GM19397 (cell line): ENCODE results near the gene DSC3.
"Not testable (repeated sequence)": the region's sequence is repeated elsewhere in the genome, so short reads cannot be mapped to it uniquely, and the experiment has no call there.

ENCODE experiments used
- ATAC-seq: cut with Tn5 transposase; IDR thresholded peaks from one replicate; pipeline ENCODE4 v1.9.1; 2021; ENCODE audit warnings: mild to moderate bottlenecking, moderate library complexity; ENCODE audit not compliant: unreplicated experiment

The DSC3 gene

DNA sequence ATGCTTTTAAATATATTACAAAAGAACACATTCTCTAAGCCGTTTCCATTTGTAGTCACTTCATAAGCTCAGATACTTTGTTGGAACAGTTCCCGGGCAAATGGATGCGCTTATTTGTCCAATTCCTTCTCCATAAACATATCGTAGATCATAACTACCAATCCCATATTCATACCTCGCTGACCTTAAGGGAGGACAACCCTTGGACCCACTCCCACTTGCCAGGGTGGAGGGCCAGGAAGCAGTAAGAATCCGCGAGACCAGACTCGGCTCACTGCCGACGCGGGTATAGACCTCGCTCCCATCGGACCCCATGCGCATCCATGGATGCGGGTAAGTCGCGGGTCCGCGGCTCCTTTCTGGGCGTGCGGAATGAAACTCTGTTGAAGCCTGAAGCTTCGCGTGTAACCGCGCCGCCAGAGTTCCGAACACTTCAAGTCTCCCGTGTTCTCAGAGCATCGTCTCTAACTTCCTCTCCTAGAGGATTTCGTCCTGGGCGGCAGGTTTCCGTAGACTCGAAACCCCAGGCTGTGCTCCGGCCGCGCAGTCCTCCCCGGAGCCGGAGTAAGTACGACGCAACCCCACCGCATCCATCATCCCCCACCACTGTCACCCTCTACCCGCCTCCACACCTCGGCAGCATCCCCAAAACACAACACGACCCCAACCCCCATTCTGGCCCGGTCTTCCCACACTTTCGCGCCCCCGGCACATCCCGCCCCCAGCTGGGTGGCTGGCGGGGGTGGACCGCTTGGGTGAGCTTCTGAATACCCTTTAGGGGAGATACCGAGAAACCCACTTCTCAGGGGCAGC lies 1.1 kb downstream of the DSC3 start:
- no peak for ATAC-seq

DNA sequence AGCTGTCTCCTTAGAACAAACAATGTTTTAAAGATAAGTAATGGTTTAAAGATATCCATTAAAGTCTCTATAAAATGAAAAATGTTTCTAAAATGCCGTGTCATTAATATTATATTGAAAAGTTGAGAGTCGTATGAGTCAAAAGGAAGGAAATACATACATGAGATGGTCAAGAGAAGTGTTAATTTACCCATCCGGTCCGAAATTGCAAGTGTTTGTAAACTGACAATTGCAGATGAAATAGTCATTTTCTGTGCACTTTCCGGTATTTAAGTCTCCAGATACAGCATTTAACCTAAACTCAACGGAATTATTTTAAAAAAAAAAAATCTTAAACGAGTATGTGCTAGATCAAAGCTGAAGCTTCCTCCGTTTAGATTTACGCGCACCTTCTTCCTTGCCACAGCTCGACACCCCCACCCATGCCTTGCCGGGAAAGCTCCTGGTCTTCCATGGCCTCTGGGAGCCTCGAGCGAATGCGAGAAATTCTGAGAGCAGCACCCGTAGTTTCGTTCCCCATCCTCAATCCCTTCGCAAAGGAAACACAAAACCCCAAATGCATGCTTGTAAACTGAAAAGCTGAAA lies 1.8 kb downstream of the DSC3 start:
- no peak for ATAC-seq

DNA sequence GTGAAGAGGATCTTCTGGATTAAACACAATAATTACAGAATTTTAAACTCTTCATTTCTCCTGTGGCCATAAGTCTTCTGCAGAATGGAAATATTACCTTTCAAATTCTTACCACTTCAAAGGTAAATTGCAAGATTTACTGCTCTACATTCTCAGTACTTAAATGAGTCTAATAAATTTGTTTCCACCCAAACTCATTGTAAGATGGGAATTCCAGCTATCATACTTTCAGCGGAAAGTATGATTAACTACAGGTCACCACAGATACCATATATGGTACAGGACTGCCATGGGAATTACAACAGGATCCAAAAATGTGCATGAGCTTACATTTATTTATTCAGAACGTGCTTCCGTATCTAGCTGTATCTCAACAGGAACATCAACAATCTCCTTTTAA lies 3.1 kb downstream of the DSC3 start:
- no peak for ATAC-seq

DNA sequence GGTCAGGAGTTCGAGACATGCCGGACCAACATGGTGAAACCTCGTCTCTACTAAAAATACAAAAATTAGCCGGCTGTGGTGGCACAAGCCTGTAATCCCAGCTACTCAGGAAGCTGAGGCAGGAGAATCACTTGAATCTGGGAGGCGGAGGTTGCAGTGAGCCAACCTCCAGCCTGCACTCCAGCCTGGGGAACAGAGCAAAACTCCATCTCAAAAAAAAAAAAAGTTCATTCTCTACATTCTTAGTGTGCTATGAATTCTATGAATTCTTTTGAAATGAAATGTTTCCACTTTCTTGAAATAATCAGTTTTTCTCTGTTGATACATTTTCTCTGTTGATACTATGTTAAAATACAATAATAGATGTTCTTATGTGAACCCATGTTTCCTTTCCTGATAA lies 4.9 kb downstream of the DSC3 start:
- not testable (repeated sequence) for ATAC-seq

DNA sequence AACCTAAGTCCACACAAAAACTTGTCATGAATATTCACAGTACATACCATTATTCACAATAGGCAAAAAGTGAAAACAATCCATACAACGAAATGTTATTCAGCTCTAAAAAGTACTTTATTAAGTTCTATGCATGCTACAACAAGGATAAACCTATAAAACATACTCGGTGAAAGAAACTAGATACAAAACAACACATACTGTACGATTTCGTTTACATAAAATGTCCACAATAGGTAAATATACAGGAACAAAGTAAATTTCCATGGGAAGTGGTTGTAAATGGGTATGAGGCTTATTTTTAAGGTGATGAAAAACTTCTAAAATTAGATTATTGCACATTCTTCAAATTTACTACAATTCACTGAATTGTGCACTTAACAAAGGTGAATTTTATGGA lies 8.0 kb downstream of the DSC3 start:
- ATAC-seq: no peak

DNA sequence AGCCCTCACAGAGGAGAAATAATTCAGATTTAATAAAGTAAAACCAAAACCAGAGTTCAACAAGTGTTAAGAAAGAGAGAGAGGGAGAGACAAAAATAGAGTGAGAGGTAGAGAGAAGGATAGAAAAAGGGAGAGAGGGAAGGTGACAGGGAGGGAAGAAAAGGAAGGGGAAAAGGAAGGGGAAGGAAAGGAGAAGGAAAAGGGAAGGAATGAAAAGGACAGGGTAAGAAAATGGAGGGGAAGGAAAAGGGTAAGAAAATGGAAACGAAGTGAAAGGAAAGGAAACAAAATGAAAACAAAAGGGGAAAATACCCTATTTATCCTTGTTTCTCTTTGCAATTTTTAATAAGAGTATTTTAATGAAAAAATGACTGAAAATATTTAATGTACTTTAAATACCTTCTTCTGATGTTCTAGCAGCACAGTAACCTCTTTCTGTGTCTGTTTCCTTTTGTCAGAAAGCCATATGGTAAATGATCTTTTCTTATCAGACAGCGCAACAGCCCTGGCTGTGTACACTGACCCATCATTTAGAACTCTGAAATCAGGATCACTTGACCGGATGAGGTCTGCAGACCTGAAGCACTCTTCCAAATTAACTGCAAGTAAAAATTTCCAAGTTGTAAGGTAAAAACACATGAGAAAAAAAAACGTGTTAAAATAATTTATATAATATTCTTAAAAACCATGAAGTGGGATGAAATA lies 11.8 kb downstream of the DSC3 start:
- no peak for ATAC-seq

DNA sequence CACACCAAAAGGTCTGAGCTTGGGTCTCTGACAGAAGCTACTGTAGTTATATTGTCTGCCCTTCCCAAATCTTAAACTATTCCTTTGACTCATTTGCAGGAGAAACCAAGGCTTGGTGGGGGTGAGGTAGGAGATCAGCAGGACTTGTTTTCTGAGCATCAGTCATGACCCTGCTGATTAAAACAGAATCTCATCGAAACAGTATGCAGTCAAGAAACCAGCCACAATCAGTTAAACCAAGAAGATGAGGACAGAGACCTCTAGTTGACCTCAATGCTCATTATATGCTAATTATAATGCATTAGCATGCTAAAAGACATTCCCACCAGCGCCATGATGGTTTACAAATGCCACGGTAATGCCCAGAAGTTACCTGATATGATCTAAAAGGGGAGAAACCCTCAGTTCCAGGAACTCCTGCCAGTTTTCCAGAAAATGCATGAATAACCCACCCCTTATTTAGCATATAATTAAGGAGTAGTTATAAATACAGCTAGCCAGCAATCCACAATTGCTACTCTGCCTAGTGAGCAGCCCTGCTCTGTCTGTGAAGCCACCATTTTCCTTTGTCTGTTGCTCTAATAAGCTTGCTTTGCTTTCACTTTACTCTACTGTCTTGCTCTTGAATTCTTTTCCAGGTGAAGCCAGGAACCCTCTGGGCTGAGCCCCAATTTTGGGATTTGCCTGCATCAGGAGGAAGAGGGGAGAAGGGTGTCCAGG lies 26.7 kb downstream of the DSC3 start:
- no peak for ATAC-seq

DNA sequence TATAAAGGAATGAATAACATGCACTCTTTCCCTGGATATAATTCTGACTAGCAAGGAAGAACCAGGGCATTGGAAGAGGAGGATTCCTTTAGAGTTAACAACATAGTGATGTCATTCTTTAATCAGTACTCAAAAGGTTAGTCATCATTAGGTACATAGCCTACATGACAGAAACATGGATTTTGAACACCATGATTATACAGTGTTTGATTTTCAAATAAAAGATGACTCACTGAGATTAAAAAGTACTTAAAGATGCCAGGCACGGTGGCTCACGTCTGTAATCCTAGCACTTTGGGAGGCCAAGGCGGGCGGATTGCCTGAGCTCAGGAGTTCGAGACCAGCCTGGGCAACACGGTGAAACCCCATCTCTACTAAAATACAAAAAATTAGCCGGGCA lies 31.1 kb downstream of the DSC3 start:
- not testable (repeated sequence) for ATAC-seq

DNA sequence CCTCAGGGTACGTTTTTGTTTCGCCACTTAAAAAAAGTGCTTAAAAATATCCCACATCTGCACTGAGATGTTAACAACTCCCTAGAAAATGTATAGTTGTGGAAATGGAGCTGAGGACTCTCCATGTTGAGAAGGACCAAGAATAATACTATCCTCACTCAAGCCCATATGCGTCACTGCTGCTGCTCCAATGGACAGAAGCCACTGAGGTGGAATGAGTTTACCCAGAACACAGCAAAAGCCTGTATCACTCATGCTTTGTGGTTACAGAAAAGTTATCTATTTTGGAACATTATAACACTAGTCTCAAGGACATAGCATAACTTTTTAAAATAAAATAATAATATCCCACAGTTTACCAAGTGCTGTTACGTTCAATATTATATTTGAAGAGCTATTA lies 31.9 kb downstream of the DSC3 start:
- no peak for ATAC-seq

DNA sequence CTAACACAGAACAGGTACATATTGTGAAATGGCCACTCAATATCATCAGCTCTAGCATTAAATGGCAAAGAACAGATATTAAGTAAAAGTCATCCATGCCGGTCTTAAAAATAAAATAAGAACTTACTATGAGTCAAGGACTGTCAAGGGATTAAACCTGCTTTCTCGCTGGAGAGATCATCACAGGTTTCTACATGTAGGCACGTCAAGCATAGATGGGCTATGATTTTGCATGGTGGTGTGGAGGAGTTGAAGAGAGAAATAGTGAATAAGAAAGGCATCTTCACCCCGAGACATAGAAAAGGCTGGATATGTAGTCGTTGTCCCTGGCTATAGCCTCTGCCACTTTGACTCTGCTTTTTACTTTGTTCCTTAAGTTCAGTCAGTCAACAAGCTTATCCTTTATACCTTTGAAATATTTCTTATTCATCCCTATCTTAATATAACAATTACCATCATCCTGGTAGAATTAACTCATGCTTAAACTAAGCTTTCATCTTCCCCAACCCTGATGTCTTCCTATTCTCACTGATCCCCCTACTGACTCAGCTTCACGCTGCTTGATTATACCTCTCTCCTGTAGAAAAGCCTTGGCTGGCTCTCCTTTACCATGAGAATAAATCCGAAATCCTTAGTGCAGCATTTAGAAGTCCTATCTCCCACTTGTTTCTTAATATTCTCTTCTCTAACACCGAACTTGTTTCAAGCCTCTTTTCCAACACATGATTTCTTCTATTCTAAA lies 42.5 kb downstream of the DSC3 start:
- ATAC-seq: no peak

DNA sequence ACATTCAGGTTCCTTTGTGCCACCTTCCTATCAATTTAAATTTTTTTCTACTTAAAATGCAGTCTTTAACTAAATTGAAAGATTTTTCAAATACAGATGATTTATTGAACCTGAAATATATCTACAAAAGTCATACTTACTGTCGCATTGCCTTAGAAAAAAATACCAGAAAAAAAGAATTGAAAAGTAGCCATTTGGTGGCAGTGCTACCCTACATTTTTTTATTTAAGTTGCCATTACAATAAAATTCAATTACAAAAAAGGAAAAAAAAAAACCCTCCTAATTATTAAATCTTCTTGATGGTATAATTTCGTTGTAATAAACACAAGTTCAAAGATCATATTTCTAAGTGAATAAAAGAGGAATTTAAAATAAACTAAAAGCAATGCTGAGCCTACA lies 43.4 kb downstream of the DSC3 start:
- ATAC-seq: no peak

DNA sequence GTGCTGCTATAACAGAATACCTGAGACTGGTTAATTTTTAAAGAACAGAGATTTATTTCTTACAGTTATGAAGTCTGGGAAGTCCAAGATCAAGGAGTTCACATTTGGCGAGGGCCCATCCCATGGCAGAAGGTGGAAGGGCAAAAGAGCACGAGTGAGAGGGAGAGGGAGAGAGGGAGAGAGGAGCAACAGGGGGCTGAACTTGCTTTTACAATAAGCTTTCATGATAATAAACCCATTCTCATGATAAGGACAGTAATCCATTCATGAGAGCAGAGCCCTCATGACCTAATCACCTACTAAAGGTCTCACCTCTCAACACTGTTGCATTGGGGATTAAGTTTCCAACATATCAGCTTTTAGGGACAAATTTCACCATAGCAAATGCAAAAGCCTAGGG lies 45.3 kb downstream of the DSC3 start:
- ATAC-seq: no peak

DNA sequence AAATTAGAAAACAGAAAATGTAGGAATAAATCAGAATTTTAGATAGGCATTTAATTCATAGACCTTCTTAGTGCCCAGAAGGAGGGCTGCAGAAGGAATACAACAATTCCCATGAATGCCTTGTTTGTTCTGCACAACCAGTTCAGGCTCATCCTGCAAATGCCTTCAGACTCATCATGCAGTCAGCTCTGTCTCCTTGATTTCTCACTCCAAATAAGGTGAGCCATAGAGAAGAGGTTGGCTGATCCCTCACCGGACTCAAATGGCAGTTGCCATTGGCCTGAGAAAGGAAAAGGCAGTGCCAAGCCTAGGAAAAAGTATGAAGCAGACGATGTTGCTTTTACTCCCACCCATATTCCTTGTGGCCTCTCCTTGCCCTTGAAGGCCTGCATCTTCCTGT lies 50.3 kb downstream of the DSC3 start:
- no peak for ATAC-seq

DNA sequence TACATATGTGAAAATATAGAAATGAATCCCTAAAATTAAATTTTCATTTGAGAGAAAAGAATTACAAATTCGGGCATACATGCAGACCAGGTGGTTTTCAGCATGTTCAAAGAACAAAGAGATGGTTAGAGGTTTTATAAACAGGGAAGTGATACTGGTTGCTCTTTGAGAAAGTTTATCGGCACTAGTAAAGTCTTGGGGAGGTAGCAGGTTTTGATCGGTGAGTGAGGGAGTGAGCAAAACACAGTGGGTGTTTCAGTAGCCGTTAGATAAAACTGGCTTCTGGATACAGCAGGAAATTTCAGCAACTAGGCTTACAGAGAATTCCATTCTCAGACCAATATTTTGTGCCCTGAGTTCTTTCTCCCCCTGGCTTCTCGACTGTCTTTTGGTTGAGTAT lies 51.1 kb downstream of the DSC3 start:
- no peak for ATAC-seq

DNA sequence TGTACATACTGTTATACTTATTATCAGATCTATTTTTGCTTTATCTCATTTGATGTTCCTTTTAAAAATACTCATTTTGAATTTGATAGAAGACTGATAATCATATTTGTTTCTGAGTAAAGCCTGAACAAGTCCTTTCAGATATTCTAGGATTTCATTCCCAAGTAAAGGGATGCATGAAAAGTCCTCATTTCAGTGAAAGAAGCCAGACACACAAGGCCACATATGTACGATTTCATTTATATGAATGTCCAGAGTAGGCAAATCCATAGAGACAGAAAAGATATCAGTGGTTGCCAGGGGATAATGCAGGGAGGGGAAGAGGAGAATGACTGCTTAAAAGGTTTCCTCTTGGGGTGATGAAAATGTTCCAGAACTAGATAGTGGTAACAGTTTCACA lies 53.4 kb downstream of the DSC3 start:
- ATAC-seq: no peak

DNA sequence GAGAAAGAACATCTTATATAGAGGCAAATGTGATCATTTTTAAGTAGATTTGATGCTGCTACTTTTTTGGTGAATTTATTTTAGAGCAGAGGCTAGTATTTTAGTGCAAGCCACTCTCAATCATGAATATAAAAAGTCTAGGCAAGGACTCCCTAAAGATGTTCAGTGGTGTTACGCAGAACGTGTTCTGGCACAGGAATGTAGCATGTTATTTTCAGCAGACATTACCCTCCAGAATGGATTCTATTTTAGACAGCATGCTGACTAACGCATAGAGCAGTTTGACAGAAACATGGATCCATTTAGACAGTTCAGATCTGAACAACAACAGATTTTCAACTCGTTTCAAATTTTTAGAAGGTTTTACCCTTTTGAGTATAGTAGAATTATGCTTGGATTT lies 54.1 kb downstream of the DSC3 start:
- ATAC-seq: no peak

DNA sequence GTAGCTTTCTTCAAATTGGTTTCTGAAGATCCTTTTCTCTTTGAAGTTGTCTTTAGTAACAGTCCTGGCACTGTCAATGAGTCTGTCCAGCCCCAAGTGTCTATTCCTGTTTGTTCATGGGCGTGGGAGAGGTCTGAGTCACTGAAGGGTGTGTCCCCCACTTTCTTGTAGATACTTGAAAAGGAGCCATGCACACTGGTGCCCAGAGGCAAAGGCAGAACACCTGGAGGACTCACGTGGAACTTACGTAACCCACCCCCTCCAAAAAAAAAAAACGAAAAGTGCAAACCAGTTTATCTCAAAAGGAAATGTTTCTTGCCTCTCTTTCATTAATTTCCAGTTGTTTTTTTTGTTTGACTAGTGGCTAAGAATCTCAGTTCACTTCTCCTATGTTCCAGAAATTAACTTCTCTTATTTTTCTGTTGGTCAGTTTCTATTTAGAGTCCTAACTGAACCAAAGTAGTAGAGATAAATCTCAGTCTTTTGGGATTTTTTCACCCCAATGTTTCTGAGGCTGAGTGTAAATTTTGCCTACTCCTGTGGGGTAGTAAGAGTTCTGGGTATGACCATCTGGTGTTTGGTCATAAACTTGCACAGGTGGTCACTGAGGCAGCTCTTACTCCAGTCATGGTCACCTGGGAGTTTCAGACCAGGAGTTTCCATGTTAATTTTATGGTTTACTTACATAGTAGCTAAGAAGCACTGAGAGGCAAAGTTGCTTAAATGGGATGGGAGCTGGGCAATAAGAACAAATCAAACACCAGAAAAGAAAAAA lies 54.9 kb downstream of the DSC3 start:
- ATAC-seq: no peak

DNA sequence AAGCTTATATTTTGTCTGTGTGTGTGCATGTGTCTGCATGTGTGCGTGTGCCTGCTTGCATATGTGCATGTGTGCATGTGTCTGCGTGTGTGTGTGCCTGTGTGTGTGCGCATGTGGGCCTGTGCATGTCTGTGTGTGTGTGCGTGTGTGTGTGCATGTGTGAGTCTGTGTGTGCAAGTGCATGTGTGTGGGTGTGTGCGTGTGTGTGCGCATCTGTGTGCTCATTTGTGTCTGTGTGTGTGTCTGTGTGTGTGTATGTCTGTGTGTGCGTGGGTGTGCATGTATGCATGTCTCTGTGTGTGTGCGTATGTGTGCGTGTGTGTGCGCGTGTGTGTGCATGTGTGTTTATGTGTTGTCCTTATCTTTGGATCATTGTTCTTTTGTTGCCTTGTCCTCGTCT lies 56.8 kb downstream of the DSC3 start:
- ATAC-seq: no peak

DNA sequence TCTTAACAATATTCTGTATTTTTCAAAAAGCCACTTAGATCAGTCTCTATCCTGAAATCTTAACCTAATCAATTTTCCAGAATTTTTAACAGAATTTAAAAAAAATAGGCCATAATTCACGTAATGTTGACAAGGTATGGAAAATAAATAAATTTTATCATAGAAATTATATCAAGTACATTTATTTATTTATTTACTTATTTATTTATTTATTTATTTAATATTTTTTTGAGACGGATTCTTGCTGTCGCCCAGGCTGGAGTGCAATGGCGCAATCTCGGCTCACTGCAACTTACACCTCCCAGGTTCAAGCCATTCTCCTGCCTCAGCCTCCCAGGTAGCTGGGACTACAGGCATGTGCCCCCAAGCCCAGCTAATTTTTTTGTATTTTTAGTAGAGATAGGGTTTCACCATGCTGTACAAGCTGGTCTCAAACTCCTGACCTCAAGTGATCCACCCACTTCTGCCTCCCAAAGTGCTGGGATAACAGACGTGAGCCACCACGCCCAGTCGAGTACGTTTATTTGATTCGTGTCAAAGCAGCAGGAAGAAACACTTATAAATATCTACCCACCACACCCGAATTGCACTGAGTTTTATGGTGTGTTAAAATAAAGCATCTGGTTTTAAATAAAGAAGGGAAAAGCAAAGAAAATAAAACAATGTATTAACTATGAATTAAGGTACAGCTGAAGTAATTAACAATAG lies 60.1 kb downstream of the DSC3 start:
- ATAC-seq: no peak
